ENCODE data around the gene EREG.

EREG gene

GRCh38 chr4:74367656-74368290 lies 2.8 kb downstream of the EREG start:
- Mint-ChIP-seq H3K9me3 (peaks cover 1% of the 10 kb centered on the region), H3K36me3 (ENCODE audit: low read depth) (no peaks in the 10 kb centered on the region), H3K4me3 (no peak overlapping the region), H3K4me1 (ENCODE audit: low read depth) (peaks cover 12% of the 10 kb centered on the region), H3K27ac (no peak overlapping the region), H3K27me3 (peaks cover 57% of the 10 kb centered on the region)

GRCh38 chr4:74368596-74368995 lies 3.7 kb downstream of the EREG start:
- H3K27me3 Mint-ChIP-seq, result peaks cover 52% of the 10 kb centered on the region

GRCh38 chr4:74369855-74370254 lies 4.9 kb downstream of the EREG start:
- H3K9me3 Mint-ChIP-seq, result no peaks in the 10 kb centered on the region
- no peaks in the 10 kb centered on the region for H3K36me3 Mint-ChIP-seq (ENCODE audit: low read depth)
- peak overlapping the region; percentile 59 for H3K27ac Mint-ChIP-seq
- no peak overlapping the region for H3K4me3 Mint-ChIP-seq
- peaks cover 44% of the 10 kb centered on the region for H3K27me3 Mint-ChIP-seq
- H3K4me1 Mint-ChIP-seq (ENCODE audit: low read depth), result peaks cover 10% of the 10 kb centered on the region

More at GRCh38 chr4:74368596-74368995, 3.7 kb downstream of the EREG start:
- Mint-ChIP-seq H3K4me3 (no peak overlapping the region), H3K27ac (no peak overlapping the region), H3K9me3 (no peaks in the 10 kb centered on the region), H3K4me1 (ENCODE audit: low read depth) (peaks cover 12% of the 10 kb centered on the region), H3K36me3 (ENCODE audit: low read depth) (no peaks in the 10 kb centered on the region)

- peaks cover 5% of the 10 kb centered on the region for H3K4me1 Mint-ChIP-seq (ENCODE audit: low read depth)
- H3K4me3 Mint-ChIP-seq, result no peak overlapping the region
- no peak overlapping the region for H3K27ac Mint-ChIP-seq
- H3K9me3 Mint-ChIP-seq, result no peaks in the 10 kb centered on the region
- H3K27me3 Mint-ChIP-seq, result peaks cover 38% of the 10 kb centered on the region
- H3K36me3 Mint-ChIP-seq (ENCODE audit: low read depth), result no peaks in the 10 kb centered on the region
These were observed 6.0 kb downstream of the EREG start for GRCh38 chr4:74370912-74371311.

- peaks cover 15% of the 10 kb centered on the region for H3K27me3 Mint-ChIP-seq
- no peaks in the 10 kb centered on the region for H3K9me3 Mint-ChIP-seq
- no peak overlapping the region for H3K27ac Mint-ChIP-seq
- no peaks in the 10 kb centered on the region for H3K36me3 Mint-ChIP-seq (ENCODE audit: low read depth)
- no peak overlapping the region for H3K4me3 Mint-ChIP-seq
- peaks cover 5% of the 10 kb centered on the region for H3K4me1 Mint-ChIP-seq (ENCODE audit: low read depth)
These were observed 9.2 kb downstream of the EREG start for GRCh38 chr4:74374128-74374527.

- H3K9me3 Mint-ChIP-seq, result no peaks in the 10 kb centered on the region
- no peak overlapping the region for H3K27ac Mint-ChIP-seq
- peaks cover 5% of the 10 kb centered on the region for H3K4me1 Mint-ChIP-seq (ENCODE audit: low read depth)
- no peak overlapping the region for H3K4me3 Mint-ChIP-seq
- H3K36me3 Mint-ChIP-seq (ENCODE audit: low read depth), result no peaks in the 10 kb centered on the region
- peaks cover 15% of the 10 kb centered on the region for H3K27me3 Mint-ChIP-seq
These were observed 9.8 kb downstream of the EREG start for GRCh38 chr4:74374561-74375327.

- Mint-ChIP-seq H3K4me1 (ENCODE audit: low read depth) (peaks cover 5% of the 10 kb centered on the region), H3K36me3 (ENCODE audit: low read depth) (no peaks in the 10 kb centered on the region), H3K9me3 (no peaks in the 10 kb centered on the region), H3K27ac (no peak overlapping the region), H3K27me3 (peaks cover 15% of the 10 kb centered on the region), H3K4me3 (no peak overlapping the region)
These were observed 11.0 kb downstream of the EREG start for GRCh38 chr4:74375824-74376426.

GRCh38 chr4:74376888-74377483 lies 12.0 kb downstream of the EREG start:
- H3K36me3 Mint-ChIP-seq (ENCODE audit: low read depth), result no peaks in the 10 kb centered on the region
- peaks cover 8% of the 10 kb centered on the region for H3K27me3 Mint-ChIP-seq
- no peaks in the 10 kb centered on the region for H3K9me3 Mint-ChIP-seq
- no peak overlapping the region for H3K4me3 Mint-ChIP-seq
- no peak overlapping the region for H3K27ac Mint-ChIP-seq
- H3K4me1 Mint-ChIP-seq (ENCODE audit: low read depth), result peaks cover 5% of the 10 kb centered on the region

- H3K27me3 Mint-ChIP-seq, result peaks cover 11% of the 10 kb centered on the region
- no peaks in the 10 kb centered on the region for H3K9me3 Mint-ChIP-seq
- peaks cover 5% of the 10 kb centered on the region for H3K4me1 Mint-ChIP-seq (ENCODE audit: low read depth)
- H3K36me3 Mint-ChIP-seq (ENCODE audit: low read depth), result no peaks in the 10 kb centered on the region
- H3K27ac Mint-ChIP-seq, result no peak overlapping the region
- no peak overlapping the region for H3K4me3 Mint-ChIP-seq
These were observed 12.8 kb downstream of the EREG start for GRCh38 chr4:74377714-74378113.

- Mint-ChIP-seq H3K4me1 (ENCODE audit: low read depth) (peaks cover 5% of the 10 kb centered on the region), H3K27ac (no peak overlapping the region), H3K9me3 (no peaks in the 10 kb centered on the region), H3K36me3 (ENCODE audit: low read depth) (no peaks in the 10 kb centered on the region), H3K4me3 (no peak overlapping the region), H3K27me3 (peaks cover 11% of the 10 kb centered on the region)
These were observed 13.6 kb downstream of the EREG start for GRCh38 chr4:74378573-74378972.

- H3K36me3 Mint-ChIP-seq (ENCODE audit: low read depth), result no peaks in the 10 kb centered on the region
- no peak overlapping the region for H3K27ac Mint-ChIP-seq
- no peak overlapping the region for H3K4me3 Mint-ChIP-seq
- H3K27me3 Mint-ChIP-seq, result peaks cover 6% of the 10 kb centered on the region
- H3K9me3 Mint-ChIP-seq, result no peaks in the 10 kb centered on the region
- no peaks in the 10 kb centered on the region for H3K4me1 Mint-ChIP-seq (ENCODE audit: low read depth)
These were observed 15.0 kb downstream of the EREG start for GRCh38 chr4:74379912-74380311.

GRCh38 chr4:74385386-74385785 lies 20.4 kb downstream of the EREG start:
- Mint-ChIP-seq H3K4me3 (no peak overlapping the region), H3K27ac (no peak overlapping the region), H3K4me1 (ENCODE audit: low read depth) (no peaks in the 10 kb centered on the region), H3K9me3 (no peaks in the 10 kb centered on the region), H3K36me3 (ENCODE audit: low read depth) (no peaks in the 10 kb centered on the region), H3K27me3 (peaks cover 16% of the 10 kb centered on the region)

- Mint-ChIP-seq H3K27ac (no peak overlapping the region), H3K9me3 (no peaks in the 10 kb centered on the region), H3K27me3 (peaks cover 16% of the 10 kb centered on the region), H3K4me3 (no peak overlapping the region), H3K4me1 (ENCODE audit: low read depth) (no peaks in the 10 kb centered on the region), H3K36me3 (ENCODE audit: low read depth) (no peaks in the 10 kb centered on the region)
These were observed 21.2 kb downstream of the EREG start for GRCh38 chr4:74386159-74386558.

GRCh38 chr4:74387790-74388189 lies 22.8 kb downstream of the EREG start:
- Mint-ChIP-seq H3K4me1 (ENCODE audit: low read depth) (no peaks in the 10 kb centered on the region), H3K4me3 (no peak overlapping the region), H3K27me3 (peaks cover 11% of the 10 kb centered on the region), H3K36me3 (ENCODE audit: low read depth) (no peaks in the 10 kb centered on the region), H3K27ac (no peak overlapping the region), H3K9me3 (no peaks in the 10 kb centered on the region)

- Mint-ChIP-seq H3K36me3 (ENCODE audit: low read depth) (no peaks in the 10 kb centered on the region), H3K9me3 (no peaks in the 10 kb centered on the region)
These were observed 24.5 kb downstream of the EREG start for GRCh38 chr4:74389494-74389893.

More at GRCh38 chr4:74389494-74389893, 24.5 kb downstream of the EREG start:
- Mint-ChIP-seq H3K27me3 (peaks cover 11% of the 10 kb centered on the region), H3K4me3 (no peak overlapping the region), H3K27ac (no peak overlapping the region), H3K4me1 (ENCODE audit: low read depth) (no peaks in the 10 kb centered on the region)

Data from stimulated activated naive CD8-positive, alpha-beta T cell treated with anti-CD3 and anti-CD28 coated beads, Interleukin-15, Interleukin-2, amounts not matched to agents 100 ng/mL and 50 ng/mL, for 24 hours (primary cell).